Mucosa of descending colon (tissue), 3 donors: ENCODE results near the gene CDKL5. TPM values are rescaled to one million over a fixed set of nuclear protein-coding genes. Genes with fewer than 3 reads are reported as not detected.

Source experiments
- total RNA-seq, 3 donors: library from RNA; stranded (reverse); fragmentation: NEBNext Ultra II Directional in 2 of 3; extraction: Animal tissue kit (Norgen Biotek cat#: 25700) in 2 of 3; gene quantifications; one replicate each; pipeline versions ENCODE4 v1.2.1 to v1.2.4, GENCODE V29; 2021 to 2023
- donor health status: DM: no; HTN: no; CAD: no; lungs with moderate emphysema.
- donor health status: DM: no; HTN: no; CAD: no.
- donor health status: DM: no; HTN: yes; CAD: no.

CDKL5 gene
- total RNA-seq, 3 donors from 2014 or later: 4.0 to 7.5 (median 4.4) TPM

Other genes starting within 250 kb of the CDKL5 start
- gene BEND2, start 204.7 kb upstream of the CDKL5 start, total RNA-seq: not detected
- gene SCML2, start 70.9 kb upstream of the CDKL5 start, total RNA-seq: 1 to 10 TPM; 1.0 to 4.2 (median 1.1) TPM
- not detected for gene RS1, start 246.5 kb downstream of the CDKL5 start, total RNA-seq